GM12873 (cell line): Measurements from ENCODE around the gene SH3TC2.

ENCODE experiments used
- TF ChIP-seq, protein P1 (sequence below): IDR thresholded peaks from 2 replicates; pipeline ENCODE4 v1.5.1; 2012; ENCODE audit warnings: low read depth, mild to moderate bottlenecking, moderate library complexity, low read length, control low read depth; ENCODE audit not compliant: insufficient read depth; ENCODE audit errors: missing control alignments

SH3TC2 gene

DNA sequence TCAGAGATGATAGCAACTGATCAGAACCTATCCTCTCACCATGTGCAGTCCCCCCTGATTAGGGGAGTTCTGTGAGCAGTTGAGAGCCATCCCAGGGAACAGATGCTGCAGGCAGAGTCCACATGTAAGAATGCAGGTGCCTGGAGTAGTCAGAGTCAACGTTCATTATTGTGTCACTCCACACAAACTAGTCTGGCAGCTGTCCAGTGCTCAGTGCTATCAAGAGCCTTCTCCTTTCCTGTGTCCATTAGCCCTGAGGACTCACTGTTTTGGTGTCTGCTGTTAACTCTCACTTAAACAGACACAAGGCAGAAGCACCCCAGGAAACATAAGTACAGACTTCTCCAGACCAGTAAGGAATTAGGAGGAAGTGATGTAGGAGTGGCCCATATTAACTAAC, 2.5 kb downstream of the SH3TC2 start:
- TF ChIP-seq, protein P1, sequence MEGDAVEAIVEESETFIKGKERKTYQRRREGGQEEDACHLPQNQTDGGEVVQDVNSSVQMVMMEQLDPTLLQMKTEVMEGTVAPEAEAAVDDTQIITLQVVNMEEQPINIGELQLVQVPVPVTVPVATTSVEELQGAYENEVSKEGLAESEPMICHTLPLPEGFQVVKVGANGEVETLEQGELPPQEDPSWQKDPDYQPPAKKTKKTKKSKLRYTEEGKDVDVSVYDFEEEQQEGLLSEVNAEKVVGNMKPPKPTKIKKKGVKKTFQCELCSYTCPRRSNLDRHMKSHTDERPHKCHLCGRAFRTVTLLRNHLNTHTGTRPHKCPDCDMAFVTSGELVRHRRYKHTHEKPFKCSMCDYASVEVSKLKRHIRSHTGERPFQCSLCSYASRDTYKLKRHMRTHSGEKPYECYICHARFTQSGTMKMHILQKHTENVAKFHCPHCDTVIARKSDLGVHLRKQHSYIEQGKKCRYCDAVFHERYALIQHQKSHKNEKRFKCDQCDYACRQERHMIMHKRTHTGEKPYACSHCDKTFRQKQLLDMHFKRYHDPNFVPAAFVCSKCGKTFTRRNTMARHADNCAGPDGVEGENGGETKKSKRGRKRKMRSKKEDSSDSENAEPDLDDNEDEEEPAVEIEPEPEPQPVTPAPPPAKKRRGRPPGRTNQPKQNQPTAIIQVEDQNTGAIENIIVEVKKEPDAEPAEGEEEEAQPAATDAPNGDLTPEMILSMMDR = no peak

DNA sequence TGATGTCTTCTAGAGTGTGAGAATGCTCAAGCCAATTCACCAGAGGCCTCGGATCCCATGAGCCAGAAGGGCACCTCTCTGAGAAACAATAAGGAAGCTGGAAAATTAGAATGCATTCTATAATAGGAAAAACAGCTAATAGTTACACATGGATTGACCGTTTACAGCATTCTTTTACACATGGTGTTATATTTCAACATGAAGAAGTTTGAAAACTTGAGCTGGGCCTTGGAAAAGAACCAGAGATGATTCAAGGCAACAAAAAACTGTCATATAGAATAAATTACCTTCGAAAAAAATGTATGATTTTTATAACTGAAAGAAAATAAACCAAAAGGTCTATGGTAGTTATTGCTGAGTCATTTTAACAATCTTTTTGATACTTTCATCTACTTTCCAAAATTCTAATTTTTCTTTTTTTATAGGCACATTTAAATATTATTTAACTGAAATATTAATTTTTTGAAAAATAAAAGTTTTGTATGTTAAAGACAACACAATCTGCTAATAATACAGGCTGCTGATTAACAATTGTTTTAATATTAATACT, 6.2 kb downstream of the SH3TC2 start:
- TF ChIP-seq, protein P1 = no peak

DNA sequence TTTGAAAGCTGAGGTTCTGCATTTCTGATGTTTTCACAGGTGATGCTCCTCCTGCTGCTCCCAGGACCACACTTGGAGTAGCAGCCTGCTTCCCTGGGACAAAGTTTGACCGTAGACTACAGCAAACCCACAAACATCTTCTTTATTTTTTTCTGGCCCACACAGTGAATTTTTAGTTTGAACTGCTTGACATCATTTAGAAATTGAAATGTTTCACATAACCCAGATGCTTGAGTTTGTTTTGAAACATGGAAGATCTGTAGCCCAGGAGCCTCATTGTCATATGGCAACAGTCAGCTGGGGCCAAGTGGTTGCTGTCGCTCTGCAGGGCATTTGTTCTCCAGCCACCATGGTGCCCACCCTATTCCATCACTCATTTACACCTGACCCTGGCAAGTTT, 8.4 kb downstream of the SH3TC2 start:
- TF ChIP-seq, protein P1 = no peak

GRCh38 chr5:149053072-149053695, 9.7 kb downstream of the SH3TC2 start:
- TF ChIP-seq, protein P1 = no peak

DNA sequence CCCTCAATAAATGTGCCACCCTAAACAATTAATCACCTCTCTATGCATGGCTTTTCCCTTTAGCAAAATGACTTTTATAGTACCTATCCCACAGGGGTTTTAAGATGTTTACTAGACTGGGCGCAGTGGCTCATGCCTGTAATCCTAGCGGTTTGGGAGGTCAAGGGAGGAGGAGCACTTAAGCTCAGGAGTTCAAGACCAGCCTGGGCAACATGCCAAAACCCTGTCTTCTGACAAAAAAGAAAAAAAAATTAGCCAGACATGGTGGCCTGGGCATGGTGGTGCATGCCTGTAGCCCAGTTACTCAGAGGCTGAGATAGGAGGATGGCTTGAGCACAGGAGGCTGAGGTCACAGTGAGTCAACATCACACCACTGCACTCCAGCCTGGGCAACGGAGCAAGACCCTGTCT, 13.5 kb downstream of the SH3TC2 start:
- TF ChIP-seq, protein P1 = no peak

- TF ChIP-seq, protein P1 = no peak
Observed at GRCh38 chr5:149048811-149049210, 14.1 kb downstream of the SH3TC2 start.

GRCh38 chr5:149047462-149047861, 15.4 kb downstream of the SH3TC2 start:
- TF ChIP-seq, protein P1 = no peak
